GM18502 (cell line): ENCODE measurements around the gene HPCAL1.

Source experiments
- ATAC-seq: cut with Tn5 transposase; IDR thresholded peaks from one replicate; pipeline ENCODE4 v1.9.1; 2021; ENCODE audit warnings: mild to moderate bottlenecking; ENCODE audit not compliant: unreplicated experiment, poor library complexity

Gene HPCAL1

GRCh38 chr2:10398496-10398895 lies 95.8 kb downstream of the HPCAL1 start:
- no peak for ATAC-seq

DNA sequence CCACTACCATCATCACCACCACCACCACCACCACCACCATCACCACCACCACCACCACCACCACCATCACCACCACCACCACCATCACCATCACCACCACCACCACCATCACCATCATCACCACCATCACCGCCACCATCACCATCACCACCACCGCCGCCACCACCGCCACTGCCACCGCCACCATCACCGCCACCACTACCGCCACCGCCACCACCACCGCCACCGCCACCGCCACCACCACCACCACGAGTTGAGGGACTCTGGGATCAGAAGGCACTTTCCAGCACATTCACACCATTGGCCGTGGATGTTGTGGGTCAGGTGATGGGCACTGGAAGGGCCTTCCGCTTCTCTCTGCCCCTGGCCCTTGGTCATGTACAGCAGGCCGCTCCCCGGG lies 96.7 kb downstream of the HPCAL1 start:
- no peak for ATAC-seq

DNA sequence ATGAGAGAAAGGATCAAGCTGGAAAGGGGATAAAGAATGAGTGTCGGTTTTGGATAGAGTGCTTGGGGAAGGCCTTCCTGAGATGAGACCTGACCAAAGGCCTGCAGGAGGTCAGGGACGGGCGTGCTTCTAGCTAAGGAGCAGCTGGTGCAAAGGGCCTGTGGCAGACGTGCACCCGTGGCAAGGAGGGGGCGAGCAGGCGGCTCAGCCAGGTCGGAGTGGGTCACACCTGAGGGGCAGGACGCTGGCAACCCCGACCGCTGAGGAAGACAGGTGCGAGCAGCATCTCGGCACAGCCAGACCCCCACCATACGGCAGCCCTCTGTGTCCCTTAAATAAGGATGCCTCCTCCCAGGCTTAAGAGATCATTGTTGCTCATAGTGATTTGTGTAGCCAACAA lies 97.3 kb downstream of the HPCAL1 start:
- ATAC-seq: no peak

DNA sequence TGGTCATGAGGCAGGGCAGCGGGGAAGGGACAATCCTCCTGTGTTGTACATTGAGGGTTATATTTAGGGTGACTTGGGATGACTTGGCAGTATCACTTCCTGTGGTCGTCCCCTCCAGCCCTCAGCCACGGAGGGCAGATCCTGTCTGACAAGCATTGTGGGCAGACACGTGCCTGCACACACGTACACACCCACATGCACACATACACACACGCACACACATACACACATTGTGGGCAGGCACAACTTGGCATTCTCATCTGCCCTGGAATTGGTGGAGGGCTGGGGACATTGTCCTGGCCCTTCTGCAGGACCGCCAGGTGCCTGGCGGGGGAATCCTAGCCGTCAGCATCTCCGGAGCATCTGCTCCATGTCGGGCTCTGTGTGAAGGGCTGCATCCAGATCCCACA lies 97.9 kb downstream of the HPCAL1 start:
- ATAC-seq: no peak

DNA sequence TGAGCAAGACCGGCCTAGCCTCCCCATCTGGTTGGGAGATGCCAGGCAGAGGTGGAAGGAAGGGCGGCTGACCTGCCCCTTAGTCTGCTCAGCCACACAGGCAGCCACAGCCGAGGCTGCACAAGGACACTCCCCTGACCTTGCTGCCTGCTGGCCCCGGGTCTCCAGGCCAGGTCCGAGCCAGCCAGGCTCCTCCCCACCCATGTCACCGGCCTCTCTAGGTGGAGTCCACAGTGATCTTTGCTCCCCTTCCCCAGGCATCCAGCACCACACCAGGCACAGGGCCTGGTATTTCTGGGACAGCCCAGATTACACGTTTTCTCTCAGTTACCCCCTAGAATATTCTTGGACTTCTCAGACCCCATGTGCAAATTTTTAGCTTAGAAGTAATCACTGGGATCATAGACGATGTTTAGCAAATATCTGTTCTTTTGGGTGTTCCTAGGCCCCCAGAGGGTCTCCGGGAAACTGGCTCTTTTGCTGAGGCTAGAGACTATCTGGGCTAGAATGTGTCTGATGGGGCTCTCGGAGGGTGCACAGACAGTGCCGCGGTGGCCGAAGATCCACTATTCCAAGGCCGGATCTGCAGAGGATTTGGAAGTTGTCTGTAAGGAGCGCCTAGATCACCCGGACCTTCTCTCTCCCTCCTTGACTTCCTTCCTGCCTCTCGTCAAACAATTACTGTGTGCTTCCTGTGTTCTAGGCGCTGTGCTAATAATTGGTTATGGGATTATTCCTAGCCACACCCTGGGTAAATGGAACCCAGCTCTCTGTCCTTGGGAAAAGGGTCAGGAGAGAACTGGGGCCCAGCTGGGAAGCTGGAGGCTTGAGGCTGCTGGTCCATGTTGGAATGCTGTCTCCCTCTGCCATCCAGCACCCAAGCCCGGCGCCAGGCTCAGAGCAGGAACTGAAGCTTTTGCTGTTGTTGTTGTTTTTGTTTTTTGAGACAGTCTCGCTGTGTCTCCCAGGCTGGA lies 98.6 kb downstream of the HPCAL1 start:
- ATAC-seq: no peak

- ATAC-seq: no peak
Measured at GRCh38 chr2:10402062-10402585, 99.4 kb downstream of the HPCAL1 start.

GRCh38 chr2:10402653-10403215 lies 100.0 kb downstream of the HPCAL1 start:
- ATAC-seq: no peak

DNA sequence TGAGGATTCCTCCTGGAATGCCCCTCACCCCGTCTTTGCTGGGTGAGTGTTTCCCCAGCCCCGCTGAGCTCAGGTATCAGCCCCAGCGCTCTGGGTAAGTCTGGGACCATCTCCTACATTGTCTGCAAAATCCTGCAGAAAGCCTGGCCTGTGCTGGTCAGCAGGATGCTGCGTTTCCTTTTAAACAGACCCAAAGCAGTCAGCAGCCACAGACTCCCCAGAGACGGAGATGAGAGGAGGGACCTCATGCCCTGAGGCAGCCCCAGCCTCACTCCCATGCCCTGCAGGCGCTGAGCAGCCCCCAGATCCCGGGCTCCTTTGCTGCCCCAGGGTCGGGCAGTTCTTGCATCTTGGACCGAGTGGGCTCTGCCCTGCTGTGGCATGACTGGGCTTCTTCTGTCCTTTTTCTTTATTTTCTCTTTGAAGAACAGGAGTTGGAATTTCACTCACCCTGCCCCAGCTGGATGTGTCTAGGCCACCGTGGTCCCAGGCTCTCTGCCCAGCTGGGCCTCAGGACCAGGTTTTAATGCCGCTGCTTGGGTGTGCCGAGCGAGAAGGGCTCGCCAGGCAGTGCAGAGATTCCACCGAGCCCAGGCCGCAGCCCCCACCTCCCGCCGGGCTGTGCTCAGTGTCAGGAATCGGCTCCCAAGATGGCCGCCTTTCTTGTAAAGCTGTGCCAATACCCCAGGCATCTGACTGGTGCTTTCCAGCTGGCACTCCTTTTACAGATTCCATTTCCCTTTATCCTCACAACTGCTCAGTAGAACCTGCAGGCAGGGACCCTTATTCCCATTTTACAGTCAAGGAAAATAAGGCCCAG lies 101.8 kb downstream of the HPCAL1 start:
- ATAC-seq: no peak

GRCh38 chr2:10405448-10405847 lies 102.7 kb downstream of the HPCAL1 start:
- ATAC-seq: no peak

GRCh38 chr2:10406016-10406415 lies 103.3 kb downstream of the HPCAL1 start:
- ATAC-seq: no peak

DNA sequence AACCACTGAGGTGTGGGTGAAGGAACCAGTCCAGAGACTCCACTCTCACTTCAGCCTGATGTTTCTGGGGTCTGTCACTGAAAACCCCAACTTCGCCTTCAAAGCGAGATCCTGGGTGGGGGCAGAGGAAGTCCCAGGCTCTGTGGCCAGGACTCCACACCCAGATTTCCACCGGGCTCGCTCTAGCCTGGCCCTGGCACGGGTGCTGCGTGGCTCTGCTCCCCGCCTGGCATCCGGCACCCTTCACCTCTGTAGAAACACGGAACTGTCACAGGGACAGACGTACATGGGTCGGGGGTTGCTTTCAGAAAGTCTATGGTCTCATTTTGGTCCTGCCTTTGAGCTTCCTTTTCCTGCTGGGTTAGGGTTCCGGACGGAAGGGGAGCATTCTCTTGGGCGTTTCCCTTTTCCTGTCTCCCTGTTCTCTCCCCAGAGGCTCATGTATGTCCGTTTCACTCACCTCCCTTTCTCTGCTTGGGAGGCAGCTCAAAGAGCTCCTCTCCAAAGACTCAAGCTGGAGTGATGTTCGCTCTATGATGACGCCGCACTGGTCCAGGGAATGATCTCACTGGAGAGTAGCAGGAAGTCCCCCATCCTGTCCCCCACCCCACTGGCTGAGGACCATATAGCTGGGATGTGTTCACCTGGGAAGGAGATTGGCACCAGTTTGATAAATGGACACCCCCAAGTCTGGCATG lies 103.9 kb downstream of the HPCAL1 start:
- ATAC-seq: no peak

GRCh38 chr2:10407432-10407831 lies 104.7 kb downstream of the HPCAL1 start:
- no peak for ATAC-seq

GRCh38 chr2:10407841-10408648 lies 105.3 kb downstream of the HPCAL1 start:
- peak; percentile 61 for ATAC-seq

- peak; percentile 63 for ATAC-seq
Measured at GRCh38 chr2:10408649-10409579, 106.2 kb downstream of the HPCAL1 start.

GRCh38 chr2:10410001-10410822 lies 107.5 kb downstream of the HPCAL1 start:
- peak; percentile 57 for ATAC-seq

DNA sequence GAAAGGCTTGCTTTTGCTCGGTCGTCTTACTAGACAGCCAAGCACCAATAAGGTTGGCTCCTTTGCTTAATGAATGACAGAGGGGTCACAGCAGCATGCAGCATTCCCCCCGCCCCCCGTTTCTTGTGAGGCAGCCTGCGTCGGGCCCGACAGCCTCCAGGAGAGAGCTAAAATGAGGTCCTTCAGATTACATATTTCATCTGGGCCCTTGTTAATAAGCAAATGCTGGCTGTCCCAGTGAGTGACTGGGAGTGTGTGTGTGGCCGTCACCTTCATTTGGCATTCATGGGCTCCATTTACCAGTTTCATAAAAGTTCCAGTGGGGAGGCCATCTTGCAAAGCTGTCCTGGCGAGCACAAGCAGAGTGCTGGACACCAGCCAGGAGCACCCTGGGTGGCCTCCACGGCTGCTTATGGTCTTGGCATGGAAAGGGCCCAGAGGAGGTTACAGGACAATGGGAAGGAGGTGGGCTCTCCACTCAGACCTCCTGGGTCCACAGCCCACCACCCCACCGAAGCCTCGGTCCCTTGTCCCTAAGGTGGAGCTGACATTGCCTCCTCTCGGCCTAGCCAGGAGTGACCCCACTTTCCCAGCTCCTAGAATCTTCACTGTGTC lies 108.2 kb downstream of the HPCAL1 start:
- ATAC-seq: no peak

GRCh38 chr2:10411557-10411956 lies 108.9 kb downstream of the HPCAL1 start:
- no peak for ATAC-seq
